A549 (cell line): ENCODE data around the gene MAGI1.

ENCODE experiments used
- CHD4 ChIP-seq: fragments of 200-600 bp; sonication (generic); IDR thresholded peaks from 2 replicates; pipeline ENCODE4 v1.6.1; 2016; ENCODE audit warnings: antibody characterized with exemption, mild to moderate bottlenecking, borderline replicate concordance
- EP300 ChIP-seq, 2 experiments: fragments of >200 bp; sonication (Bioruptor Twin); formaldehyde crosslinking; IDR thresholded peaks; 2 replicates in 1 of 2; 3 replicates in 1 of 2; pipeline ENCODE4 v1.6.1; 2016 to 2017
- KDM1A ChIP-seq: fragments of 200-600 bp; sonication (generic); IDR thresholded peaks from 2 replicates; pipeline ENCODE4 v1.6.1; 2016; ENCODE audit warnings: low read depth, mild to moderate bottlenecking
- POLR2A ChIP-seq: IDR thresholded peaks from 2 replicates; pipeline ENCODE4 v1.6.1; 2012; ENCODE audit warnings: mild to moderate bottlenecking, low read length
- RFX5 ChIP-seq: fragments of 450-650 bp; IDR thresholded peaks from 2 replicates; pipeline ENCODE4 v1.7.1; 2014; ENCODE audit warnings: antibody characterized with exemption, mild to moderate bottlenecking, moderate library complexity
- TFCP2L1 ChIP-seq: fragments of 250-450 bp; sonication (Bioruptor Pico); IDR thresholded peaks from 2 replicates; pipeline ENCODE4 v1.5.0; 2021; ENCODE audit warnings: mild to moderate bottlenecking
- TF ChIP-seq, protein P1 (sequence below): fragments of >200 bp; sonication (Bioruptor Twin); formaldehyde crosslinking; IDR thresholded peaks from 3 replicates; pipeline ENCODE4 v1.5.1; 2016
- TF ChIP-seq, protein P2 (sequence below): fragments of >200 bp; sonication (Bioruptor Twin); formaldehyde crosslinking; IDR thresholded peaks from 3 replicates; pipeline ENCODE4 v1.6.1; 2016

DNA sequence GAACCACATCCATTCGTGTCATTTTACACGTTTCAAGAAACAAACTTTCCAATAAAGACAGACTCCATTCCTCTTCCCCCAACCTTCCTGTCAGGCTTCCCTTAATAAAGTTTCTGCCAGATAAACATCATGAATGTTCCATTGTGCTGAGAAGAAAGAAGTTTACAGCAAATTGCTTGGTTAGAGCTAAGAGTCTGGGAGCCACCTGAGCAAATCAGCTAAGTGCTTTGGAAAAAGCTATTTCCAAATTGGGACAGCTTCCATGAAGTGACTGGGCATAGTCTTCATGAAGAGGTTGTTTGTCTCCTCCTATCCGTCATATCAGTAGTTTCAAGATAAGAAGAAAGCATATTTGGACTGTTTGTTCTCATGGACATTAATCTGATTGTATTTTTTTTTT is 77.0 kb downstream of the MAGI1 start:
- TF ChIP-seq, protein P1, sequence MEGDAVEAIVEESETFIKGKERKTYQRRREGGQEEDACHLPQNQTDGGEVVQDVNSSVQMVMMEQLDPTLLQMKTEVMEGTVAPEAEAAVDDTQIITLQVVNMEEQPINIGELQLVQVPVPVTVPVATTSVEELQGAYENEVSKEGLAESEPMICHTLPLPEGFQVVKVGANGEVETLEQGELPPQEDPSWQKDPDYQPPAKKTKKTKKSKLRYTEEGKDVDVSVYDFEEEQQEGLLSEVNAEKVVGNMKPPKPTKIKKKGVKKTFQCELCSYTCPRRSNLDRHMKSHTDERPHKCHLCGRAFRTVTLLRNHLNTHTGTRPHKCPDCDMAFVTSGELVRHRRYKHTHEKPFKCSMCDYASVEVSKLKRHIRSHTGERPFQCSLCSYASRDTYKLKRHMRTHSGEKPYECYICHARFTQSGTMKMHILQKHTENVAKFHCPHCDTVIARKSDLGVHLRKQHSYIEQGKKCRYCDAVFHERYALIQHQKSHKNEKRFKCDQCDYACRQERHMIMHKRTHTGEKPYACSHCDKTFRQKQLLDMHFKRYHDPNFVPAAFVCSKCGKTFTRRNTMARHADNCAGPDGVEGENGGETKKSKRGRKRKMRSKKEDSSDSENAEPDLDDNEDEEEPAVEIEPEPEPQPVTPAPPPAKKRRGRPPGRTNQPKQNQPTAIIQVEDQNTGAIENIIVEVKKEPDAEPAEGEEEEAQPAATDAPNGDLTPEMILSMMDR, result no peak
- no peak for TF ChIP-seq EP300 (IDR thresholded peaks at IDR 0.05)
- no peak for TF ChIP-seq CHD4
- no peak for TF ChIP-seq POLR2A
- TF ChIP-seq, protein P2, sequence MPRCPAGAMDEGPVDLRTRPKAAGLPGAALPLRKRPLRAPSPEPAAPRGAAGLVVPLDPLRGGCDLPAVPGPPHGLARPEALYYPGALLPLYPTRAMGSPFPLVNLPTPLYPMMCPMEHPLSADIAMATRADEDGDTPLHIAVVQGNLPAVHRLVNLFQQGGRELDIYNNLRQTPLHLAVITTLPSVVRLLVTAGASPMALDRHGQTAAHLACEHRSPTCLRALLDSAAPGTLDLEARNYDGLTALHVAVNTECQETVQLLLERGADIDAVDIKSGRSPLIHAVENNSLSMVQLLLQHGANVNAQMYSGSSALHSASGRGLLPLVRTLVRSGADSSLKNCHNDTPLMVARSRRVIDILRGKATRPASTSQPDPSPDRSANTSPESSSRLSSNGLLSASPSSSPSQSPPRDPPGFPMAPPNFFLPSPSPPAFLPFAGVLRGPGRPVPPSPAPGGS, result no peak
- TF ChIP-seq TFCP2L1, result no peak
- TF ChIP-seq KDM1A, result no peak
- TF ChIP-seq RFX5, result no peak
